Esophagus squamous epithelium (tissue), 4 donors: ENCODE results near the gene OR8B4.

Experiments used
- POLR2A ChIP-seq, 4 donors: fragments of 450-650 bp; IDR thresholded peaks; one replicate each; pipeline ENCODE4 v1.6.1; 2017; ENCODE audit warnings: antibody characterized with exemption in 4 of 4, mild to moderate bottlenecking in 4 of 4, moderate library complexity in 3 of 4
- TF ChIP-seq, protein P1 (sequence below), 6 experiments: fragments of 450-650 bp in 4 of 6; fragments of 200-600 bp in 2 of 6; sonication (generic) in 2 of 6; IDR thresholded peaks; one replicate each; pipeline ENCODE4 v1.5.1; 2016 to 2019; ENCODE audit warnings: antibody characterized with exemption in 6 of 6, mild to moderate bottlenecking in 4 of 6, moderate library complexity in 4 of 6

GRCh38 chr11:124460459-124460858, 35.8 kb upstream of the OR8B4 start:
- TF ChIP-seq, protein P1, sequence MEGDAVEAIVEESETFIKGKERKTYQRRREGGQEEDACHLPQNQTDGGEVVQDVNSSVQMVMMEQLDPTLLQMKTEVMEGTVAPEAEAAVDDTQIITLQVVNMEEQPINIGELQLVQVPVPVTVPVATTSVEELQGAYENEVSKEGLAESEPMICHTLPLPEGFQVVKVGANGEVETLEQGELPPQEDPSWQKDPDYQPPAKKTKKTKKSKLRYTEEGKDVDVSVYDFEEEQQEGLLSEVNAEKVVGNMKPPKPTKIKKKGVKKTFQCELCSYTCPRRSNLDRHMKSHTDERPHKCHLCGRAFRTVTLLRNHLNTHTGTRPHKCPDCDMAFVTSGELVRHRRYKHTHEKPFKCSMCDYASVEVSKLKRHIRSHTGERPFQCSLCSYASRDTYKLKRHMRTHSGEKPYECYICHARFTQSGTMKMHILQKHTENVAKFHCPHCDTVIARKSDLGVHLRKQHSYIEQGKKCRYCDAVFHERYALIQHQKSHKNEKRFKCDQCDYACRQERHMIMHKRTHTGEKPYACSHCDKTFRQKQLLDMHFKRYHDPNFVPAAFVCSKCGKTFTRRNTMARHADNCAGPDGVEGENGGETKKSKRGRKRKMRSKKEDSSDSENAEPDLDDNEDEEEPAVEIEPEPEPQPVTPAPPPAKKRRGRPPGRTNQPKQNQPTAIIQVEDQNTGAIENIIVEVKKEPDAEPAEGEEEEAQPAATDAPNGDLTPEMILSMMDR (IDR thresholded peaks at IDR 0.05), result no peak
- no peak for TF ChIP-seq POLR2A (IDR thresholded peaks at IDR 0.05)
